Measurements from ENCODE around the gene TEX26.
A peak's percentile ranks its signal among the peaks of the same experiment; 100 is the strongest.

The TEX26 gene

GRCh38 chr13:30984620-30985019 lies 52.2 kb downstream of the TEX26 start:
- no peak overlapping the region for H3K4me3 ChIP-seq (ENCODE audit: low read length)
- DNase-seq (ENCODE audit: low read depth): no peak
- TF ChIP-seq, protein P1, sequence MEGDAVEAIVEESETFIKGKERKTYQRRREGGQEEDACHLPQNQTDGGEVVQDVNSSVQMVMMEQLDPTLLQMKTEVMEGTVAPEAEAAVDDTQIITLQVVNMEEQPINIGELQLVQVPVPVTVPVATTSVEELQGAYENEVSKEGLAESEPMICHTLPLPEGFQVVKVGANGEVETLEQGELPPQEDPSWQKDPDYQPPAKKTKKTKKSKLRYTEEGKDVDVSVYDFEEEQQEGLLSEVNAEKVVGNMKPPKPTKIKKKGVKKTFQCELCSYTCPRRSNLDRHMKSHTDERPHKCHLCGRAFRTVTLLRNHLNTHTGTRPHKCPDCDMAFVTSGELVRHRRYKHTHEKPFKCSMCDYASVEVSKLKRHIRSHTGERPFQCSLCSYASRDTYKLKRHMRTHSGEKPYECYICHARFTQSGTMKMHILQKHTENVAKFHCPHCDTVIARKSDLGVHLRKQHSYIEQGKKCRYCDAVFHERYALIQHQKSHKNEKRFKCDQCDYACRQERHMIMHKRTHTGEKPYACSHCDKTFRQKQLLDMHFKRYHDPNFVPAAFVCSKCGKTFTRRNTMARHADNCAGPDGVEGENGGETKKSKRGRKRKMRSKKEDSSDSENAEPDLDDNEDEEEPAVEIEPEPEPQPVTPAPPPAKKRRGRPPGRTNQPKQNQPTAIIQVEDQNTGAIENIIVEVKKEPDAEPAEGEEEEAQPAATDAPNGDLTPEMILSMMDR (conservative IDR thresholded peaks at IDR 0.05; ENCODE audit: low read depth, low read length): no peak

DNA sequence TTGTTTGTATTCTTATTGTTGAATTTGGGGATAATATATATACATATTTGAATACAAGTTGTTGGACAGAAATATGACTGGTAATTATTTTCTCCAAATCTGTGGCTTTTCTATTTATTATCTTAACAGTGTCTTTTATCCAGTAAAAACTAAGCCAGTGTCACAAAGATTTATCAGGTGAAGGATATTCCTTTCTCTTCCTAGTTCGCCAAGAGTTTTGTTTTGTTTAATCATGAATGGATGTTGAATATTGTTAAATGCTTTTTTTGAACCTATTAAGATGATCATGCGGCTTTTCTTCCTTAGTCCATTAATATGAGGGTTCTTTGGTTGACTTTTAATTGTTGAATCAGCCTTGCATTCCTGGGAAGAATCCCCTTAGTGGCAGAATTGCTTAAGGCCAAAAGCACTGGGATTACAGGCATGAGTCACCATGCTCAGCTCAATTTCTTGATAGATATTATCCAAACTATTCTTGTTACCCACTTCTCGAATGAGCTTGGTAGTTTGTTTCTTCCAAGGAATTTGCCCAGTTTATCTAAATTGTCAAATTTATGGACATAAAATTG lies 53.3 kb downstream of the TEX26 start:
- DNase-seq (ENCODE audit: low read depth): peak; percentile 81

DNA sequence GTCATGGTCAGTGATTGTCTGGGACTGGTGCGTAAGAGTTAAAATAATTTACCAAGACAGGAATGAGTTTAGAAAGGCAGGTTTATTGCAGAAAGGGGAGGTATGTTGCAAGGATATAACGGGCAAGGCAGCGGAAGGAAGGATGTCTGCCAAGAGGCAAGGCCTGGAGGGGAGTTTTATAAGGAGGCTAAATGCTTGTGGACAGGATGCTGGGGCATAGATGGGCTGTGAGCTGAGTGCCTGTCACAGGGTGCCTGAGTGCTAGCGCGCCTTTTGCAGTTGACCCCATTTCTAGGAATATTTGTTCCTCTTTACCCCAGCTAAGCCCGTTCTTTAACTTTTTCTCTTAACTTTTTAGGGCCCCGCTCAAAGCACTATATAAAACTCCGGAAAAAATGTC lies 58.7 kb downstream of the TEX26 start:
- no peak for DNase-seq (ENCODE audit: low read depth)
- no peak overlapping the region for H3K4me3 ChIP-seq (ENCODE audit: low read length)
- TF ChIP-seq, protein P1 (conservative IDR thresholded peaks at IDR 0.05; ENCODE audit: low read depth, low read length): no peak

More for the DNA sequence above, 53.3 kb downstream of the TEX26 start:
- TF ChIP-seq, protein P1 (conservative IDR thresholded peaks at IDR 0.05; ENCODE audit: low read depth, low read length): no peak
- H3K4me3 ChIP-seq (ENCODE audit: low read length): no peak overlapping the region

GRCh38 chr13:30991922-30992321 lies 59.5 kb downstream of the TEX26 start:
- H3K4me3 ChIP-seq (ENCODE audit: low read length): no peak overlapping the region
- DNase-seq (ENCODE audit: low read depth): no peak

DNA sequence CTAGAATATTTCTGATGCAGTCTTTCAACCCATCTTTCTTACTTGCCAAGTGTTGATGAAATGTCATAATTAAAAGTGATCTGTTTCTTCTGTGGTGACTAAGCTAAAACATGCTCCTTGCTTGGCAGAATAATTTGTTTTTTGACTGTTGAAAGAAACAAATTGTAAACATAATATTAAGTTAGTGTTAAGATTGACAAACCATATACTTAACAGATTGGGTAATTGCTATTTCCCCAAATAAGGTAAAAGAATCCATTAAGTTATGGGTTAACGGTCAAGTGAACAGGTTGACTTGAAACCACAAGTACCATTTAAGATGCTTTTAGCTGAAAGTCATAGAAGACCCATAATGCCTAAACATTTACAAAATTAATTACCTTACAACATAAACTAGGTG lies 62.9 kb downstream of the TEX26 start:
- TF ChIP-seq, protein P1 (conservative IDR thresholded peaks at IDR 0.05; ENCODE audit: low read depth, low read length): no peak
- no peak for DNase-seq (ENCODE audit: low read depth)
- no peak overlapping the region for H3K4me3 ChIP-seq (ENCODE audit: low read length)

More at GRCh38 chr13:30991922-30992321, 59.5 kb downstream of the TEX26 start:
- TF ChIP-seq, protein P1 (conservative IDR thresholded peaks at IDR 0.05; ENCODE audit: low read depth, low read length): no peak

GRCh38 chr13:30997697-30998096 lies 65.2 kb downstream of the TEX26 start:
- H3K4me3 ChIP-seq (ENCODE audit: low read length): no peak overlapping the region
- no peak for DNase-seq (ENCODE audit: low read depth)
- TF ChIP-seq, protein P1 (conservative IDR thresholded peaks at IDR 0.05; ENCODE audit: low read depth, low read length): no peak
